ENCODE measurements around the gene CLEC4D.
"Not testable (repeated sequence)": the region's sequence is repeated elsewhere in the genome, so short reads cannot be mapped to it uniquely, and the experiment has no call there.

CLEC4D gene

DNA sequence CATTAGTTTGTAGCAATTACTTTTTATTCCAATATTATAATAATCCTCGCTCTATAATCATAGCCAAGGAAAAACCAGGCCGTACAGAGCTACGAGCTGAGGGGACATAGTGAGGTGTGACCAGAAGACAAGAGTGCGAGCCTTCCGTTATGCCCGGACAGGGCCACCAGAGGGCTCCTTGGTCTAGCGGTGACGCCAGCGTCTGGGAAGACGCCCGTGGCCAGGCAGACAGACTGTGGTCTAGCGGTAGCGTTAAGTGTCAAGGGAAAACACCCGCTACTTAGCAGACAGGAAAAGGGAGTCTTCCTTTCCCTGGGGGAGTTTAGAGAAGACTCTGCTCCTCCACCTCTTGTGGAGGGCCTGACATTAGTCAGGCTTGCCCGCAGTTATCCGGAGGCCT, 24.5 kb downstream of the CLEC4D start:
- not testable (repeated sequence) for DNase-seq

DNA sequence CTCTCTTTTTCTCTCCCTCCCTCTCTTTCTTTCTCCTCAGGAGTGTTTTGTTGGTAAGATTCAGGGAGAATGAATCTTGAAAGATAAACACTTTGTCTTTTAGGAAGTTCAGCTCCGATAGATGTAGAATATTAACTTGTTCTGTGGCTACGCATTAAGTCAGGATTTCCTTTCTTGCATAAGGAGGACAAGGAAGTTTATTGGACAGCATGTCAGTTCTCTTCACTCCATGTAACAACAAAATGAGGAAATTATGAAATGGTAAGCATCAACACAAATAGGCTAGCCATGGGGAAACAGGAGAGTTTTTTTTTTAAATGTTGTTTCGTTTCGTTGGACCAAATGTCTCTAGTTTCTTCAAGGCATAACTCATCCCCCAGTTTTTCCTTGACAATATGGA, 27.5 kb downstream of the CLEC4D start, which contains the start of gene CLEC4E:
CLEC4E (minus strand) TSS at position 75 of the 400 bp plus-strand sequence. CDS start 108 bp downstream, outside the sequence.
- DNase-seq: not testable (repeated sequence)

DNA sequence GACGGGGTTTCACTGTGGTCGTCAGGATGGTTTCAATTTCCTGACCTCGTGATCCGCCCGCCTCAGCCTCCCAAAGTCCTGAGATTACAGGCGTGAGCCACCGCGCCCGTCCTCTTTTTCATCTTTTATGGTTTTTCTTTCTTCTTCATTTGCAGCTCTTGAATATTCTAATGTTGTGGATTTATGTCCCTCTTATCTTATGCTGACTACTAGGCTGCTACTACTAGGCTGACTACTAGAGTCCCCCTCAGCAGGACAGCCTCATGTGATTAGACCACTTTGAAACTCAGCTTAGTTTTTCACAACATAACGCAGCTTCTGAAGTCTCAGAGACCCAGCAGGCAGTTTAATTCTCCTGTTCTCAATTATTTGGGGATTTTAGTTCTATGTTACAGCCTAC, 28.3 kb downstream of the CLEC4D start:
- DNase-seq: no peak

GRCh38 chr12:8544295-8544694, 31.0 kb downstream of the CLEC4D start:
- DNase-seq: peak; percentile 41

DNA sequence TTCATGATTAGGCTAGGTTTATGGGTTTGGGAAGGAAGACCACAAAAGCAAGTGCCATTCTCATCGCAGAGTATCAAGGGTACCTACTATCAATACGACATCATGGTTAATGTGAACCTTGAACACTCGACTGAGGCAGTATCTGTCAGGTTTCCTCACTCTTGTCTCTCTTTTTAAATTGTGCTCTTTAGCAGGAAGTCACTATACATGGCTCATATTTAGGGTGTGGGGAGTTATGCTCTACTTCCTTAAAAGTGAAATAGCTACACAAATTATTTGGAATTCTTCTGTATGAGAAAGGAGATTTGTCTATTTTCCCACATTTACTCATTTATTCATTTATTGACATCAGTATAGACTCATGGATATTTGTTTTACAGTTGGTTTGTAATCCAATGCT, 33.3 kb downstream of the CLEC4D start:
- DNase-seq: no peak

DNA sequence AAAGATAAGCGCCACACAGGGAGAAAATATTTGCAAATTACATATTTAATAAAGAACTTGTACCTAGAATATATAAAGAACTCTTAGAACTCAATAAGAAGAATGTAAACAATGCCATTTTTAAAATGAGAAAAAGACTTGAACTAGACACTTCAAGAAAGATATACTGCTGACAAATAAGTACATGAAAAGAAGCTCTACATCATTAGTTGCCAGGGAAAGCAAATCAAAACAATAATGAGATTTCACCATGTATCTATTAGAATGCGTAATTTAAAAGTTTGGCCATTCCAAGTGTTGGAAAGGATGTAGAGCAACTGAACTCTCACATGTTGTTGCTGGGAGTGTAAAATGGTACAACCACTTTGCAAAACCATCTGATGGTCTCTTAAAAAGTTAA, 34.3 kb downstream of the CLEC4D start:
- no peak for DNase-seq

- no peak for DNase-seq
Measured at GRCh38 chr12:8548192-8548591, 34.9 kb downstream of the CLEC4D start.

DNA sequence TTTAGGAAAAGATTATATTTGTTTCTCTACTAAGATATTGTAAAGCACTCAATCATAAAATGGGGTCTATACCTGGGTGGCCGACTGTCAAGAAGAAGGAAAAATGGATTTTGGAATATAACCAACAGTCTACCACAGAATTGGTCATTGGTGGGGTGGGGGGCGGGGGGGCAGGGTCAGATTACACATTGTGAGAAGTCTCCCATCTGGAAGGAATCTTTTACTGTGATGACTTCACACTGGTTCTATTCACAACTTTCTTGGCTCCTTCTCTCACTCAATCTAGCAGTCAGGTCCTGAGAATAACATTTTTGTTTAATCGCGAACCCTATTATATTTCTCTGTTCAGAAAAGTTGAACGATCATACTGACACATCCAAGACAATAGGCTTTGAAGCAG, 36.1 kb downstream of the CLEC4D start:
- DNase-seq: no peak

GRCh38 chr12:8553088-8553627, 39.9 kb downstream of the CLEC4D start:
- DNase-seq: no peak

- DNase-seq: peak; percentile 68
Measured at GRCh38 chr12:8554451-8555195, 41.3 kb downstream of the CLEC4D start.

GRCh38 chr12:8556531-8557097, 43.3 kb downstream of the CLEC4D start:
- DNase-seq: no peak

DNA sequence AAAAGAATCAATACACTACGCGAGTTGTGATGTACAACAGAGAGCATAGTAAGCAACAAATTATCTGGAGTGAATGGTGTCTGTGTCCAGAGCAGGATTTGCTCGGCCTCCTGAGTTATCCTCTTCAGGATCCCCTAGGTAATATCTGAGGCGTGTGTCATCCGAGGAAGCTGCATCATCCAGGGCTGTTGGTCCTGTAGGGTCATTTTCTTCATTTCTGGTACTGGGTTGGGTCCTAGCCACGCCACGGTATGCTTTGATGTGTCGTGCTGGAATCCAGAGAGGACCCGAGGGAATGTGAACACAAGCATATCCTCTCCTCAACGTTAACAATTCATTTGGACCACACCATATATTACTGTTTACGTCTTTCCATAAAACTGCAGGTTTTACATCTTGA, 46.4 kb downstream of the CLEC4D start:
- DNase-seq: no peak

GRCh38 chr12:8561011-8561410, 47.7 kb downstream of the CLEC4D start:
- no peak for DNase-seq

DNA sequence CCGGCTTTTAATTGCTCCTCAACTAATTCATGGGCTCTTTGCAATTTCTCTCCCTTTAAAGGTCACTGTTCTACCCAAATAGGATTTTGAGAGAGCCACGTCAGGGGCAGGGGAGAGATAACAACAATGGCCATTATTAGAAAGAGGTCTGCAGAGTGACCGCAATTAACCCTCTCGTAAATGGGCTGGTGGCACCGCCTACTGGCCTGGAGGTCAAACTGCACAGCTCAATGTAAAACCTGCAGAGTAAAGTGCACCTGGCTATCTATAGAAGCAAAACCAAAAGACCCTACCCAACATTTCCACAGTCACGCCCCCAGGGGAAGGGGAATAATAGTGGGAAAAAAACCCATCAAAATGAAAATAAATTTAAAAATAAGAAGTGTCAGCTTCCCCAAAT, 49.0 kb downstream of the CLEC4D start:
- no peak for DNase-seq

DNA sequence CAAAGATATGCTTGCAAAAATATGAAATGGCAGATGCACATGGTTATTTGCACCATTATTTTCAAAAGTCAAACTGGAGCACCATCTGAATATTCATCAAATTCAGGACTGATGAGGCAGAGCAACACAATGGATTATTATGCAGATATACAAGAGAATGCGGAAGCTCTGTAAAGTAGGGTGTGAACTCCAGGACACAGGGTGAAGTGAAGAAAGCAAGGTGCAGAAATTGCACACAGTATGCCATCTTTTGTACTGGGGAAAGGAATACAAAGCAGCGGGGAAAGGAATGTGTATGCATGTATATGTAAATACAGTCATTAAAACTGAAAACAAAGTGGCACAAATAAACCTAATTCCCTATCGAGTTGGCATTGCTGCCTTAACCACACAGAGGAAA, 50.1 kb downstream of the CLEC4D start:
- DNase-seq: no peak

DNA sequence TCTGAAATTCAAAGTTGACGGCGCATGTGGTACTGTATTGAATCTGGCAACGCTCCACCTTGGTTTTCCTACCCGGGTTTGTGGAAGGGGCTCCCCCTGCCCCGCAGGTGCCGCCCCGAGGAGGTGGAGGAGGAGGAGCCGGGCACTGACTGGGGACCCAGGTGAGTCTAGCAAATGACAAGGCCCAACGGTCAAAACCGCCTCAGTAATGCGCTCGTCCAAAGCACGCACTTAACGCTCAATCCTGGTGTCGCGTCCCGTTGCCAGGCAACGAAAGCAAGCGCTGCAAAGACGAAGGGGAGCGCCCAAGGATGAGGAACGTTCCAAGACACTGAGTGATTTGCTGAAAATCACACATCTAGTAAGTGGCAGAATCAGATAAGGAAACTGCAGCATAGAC, 51.4 kb downstream of the CLEC4D start:
- DNase-seq: no peak

- not testable (repeated sequence) for DNase-seq
Measured at GRCh38 chr12:8566052-8566451, 52.7 kb downstream of the CLEC4D start.

DNA sequence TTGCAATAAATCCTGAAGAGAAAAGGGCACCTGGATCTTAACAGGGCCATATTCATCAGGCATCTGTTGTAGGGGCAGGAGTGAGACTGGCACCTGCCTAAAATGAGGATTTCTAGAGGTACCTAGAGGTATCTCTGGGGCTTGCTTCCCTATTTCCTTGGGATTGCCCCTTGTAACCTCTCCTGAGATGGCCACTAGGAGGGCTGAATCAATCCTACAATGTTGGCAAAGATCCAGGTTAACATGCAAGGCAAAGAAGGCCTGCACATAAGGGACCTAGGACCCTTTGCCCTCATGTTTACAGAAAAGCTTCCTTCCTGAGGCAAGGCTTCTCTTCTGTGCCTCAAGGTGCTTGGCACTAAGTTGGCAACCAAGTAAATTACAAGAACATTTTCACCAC, 53.2 kb downstream of the CLEC4D start:
- no peak for DNase-seq

Measured in NCI-H226 (cell line).